ENCODE data around the gene OR10H1. TPM values are rescaled to one million over a fixed set of nuclear protein-coding genes. Genes with fewer than 3 reads are reported as not detected.

OR10H1 gene, protein sequence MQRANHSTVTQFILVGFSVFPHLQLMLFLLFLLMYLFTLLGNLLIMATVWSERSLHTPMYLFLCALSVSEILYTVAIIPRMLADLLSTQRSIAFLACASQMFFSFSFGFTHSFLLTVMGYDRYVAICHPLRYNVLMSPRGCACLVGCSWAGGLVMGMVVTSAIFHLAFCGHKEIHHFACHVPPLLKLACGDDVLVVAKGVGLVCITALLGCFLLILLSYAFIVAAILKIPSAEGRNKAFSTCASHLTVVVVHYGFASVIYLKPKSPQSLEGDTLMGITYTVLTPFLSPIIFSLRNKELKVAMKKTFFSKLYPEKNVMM
- not detected for total RNA-seq (2013)
- polyA plus RNA-seq: not detected
- not detected in 2 replicates for polyA minus RNA-seq
- 0 to 0.58 (median 0.03) reads per million in 11 experiments for total RNA-seq

DNA sequence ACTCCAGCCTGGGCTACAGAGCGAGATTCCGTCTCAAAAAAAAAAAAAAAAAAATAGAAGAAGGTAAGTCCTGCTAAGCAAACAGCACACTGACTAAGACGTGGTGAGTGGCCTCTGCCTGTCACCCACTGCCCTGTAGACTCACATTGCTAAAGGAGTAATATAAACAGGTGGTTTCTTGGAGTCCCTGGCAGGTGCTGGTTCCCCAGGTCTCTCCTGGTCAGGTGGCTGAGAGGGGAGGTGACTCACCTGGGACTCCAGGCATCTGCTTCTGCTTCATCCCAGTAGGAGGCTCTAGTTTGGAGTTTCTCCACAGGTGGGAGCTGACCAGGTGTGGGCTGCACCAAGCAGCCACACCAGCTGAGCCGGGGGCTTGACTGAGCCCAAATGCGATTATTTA is at the start of gene OR10H1:
TSS of gene OR10H1 (minus strand) at position 359 of the 400 bp plus-strand sequence. CDS start 7,627 bp downstream, outside the sequence.
- peaks cover 2% of the 10 kb centered on the region for H3K4me1 Mint-ChIP-seq
- DNase-seq: no peak
- Histone ChIP-seq H3K79me2 (ENCODE audit: insufficient read depth, low read length) (no peaks in the 10 kb centered on the region), H3K9ac (ENCODE audit: insufficient read depth, low read length, poor library complexity, severe bottlenecking) (no peak within 1 kb of the TSS), H3K36me3 (replicated peaks in 1 of 2; ENCODE audit: control insufficient read depth in 1 of 2, insufficient read depth in 2 of 2, low read length in 2 of 2) (no peaks in the 10 kb centered on the region), H3K4me3 (replicated peaks in 1 of 3; ENCODE audit: low read depth in 2 of 3, low read length in 3 of 3) (no peak within 1 kb of the TSS), H3K4me1 (ENCODE audit: control insufficient read depth in 1 of 2, insufficient read depth in 2 of 2, low read length in 2 of 2) (no peaks in the 10 kb centered on the region), H2AFZ (ENCODE audit: insufficient read depth, low read depth, low read length, poor library complexity, severe bottlenecking) (no peak within 1 kb of the TSS), H3K4me2 (replicated peaks; ENCODE audit: extremely low read depth, low read length, poor library complexity, severe bottlenecking) (no peak within 1 kb of the TSS), H4K20me1 (ENCODE audit: insufficient read depth, low read length) (no peaks in the 10 kb centered on the region), H3K9me3 (replicated peaks in 1 of 2; ENCODE audit: control insufficient read depth in 1 of 2, insufficient read depth in 1 of 2, low read length in 2 of 2) (no peaks in the 10 kb centered on the region), H3K27me3 (ENCODE audit: control insufficient read depth in 2 of 2, insufficient read depth in 2 of 2, low read length in 2 of 2) (no peaks in the 10 kb centered on the region), H3K27ac (ENCODE audit: low read depth in 1 of 2, low read length in 2 of 2) (no peak within 1 kb of the TSS)
- H3K36me3 Mint-ChIP-seq: no peaks in the 10 kb centered on the region
- peaks cover 0 to 4% (median 2%) of the 10 kb centered on the region in 7 donors for H3K9me3 Mint-ChIP-seq
- H3K27ac Mint-ChIP-seq: peak within 1 kb of the TSS in 1 of 7 donors; percentile 54
- H3K4me3 Mint-ChIP-seq: no peak within 1 kb of the TSS
- TF ChIP-seq, protein P1, sequence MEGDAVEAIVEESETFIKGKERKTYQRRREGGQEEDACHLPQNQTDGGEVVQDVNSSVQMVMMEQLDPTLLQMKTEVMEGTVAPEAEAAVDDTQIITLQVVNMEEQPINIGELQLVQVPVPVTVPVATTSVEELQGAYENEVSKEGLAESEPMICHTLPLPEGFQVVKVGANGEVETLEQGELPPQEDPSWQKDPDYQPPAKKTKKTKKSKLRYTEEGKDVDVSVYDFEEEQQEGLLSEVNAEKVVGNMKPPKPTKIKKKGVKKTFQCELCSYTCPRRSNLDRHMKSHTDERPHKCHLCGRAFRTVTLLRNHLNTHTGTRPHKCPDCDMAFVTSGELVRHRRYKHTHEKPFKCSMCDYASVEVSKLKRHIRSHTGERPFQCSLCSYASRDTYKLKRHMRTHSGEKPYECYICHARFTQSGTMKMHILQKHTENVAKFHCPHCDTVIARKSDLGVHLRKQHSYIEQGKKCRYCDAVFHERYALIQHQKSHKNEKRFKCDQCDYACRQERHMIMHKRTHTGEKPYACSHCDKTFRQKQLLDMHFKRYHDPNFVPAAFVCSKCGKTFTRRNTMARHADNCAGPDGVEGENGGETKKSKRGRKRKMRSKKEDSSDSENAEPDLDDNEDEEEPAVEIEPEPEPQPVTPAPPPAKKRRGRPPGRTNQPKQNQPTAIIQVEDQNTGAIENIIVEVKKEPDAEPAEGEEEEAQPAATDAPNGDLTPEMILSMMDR (IDR thresholded peaks at IDR 0.05): no peak
- intact Hi-C loops (cut with micrococcal nuclease): no loop called here
- H3K27me3 Mint-ChIP-seq (ENCODE audit: low read depth in 3 of 3): peaks cover 4 to 21% (median 7%) of the 10 kb centered on the region in 3 donors
- 88% methylated on average over 4 of the region's 5 CpGs for WGBS (ENCODE audit: insufficient coverage)

DNA sequence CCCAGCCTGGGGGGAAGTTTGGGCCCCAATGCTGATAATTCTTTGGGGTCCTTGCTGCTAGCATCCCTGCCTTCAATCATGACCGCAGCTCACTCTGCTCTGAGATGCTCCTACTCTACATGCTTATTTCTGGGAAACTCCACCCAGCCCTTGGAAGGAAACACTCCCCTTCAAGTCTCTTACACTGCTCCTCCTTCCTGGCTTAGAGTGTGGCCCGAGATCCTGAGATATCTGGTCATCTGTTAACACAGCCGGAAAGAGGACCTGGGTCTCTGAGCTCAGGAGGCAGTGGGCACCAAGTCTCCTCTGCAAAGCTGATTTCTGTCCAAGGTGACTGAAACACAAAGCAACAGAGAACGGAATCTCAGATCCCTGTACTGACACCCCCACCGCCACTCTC is 49.4 kb upstream of the OR10H1 start:
- Histone ChIP-seq H4K20me1 (ENCODE audit: insufficient read depth, low read length) (no peaks in the 10 kb centered on the region), H3K36me3 (replicated peaks in 1 of 2; ENCODE audit: control insufficient read depth in 1 of 2, insufficient read depth in 2 of 2, low read length in 2 of 2) (no peaks in the 10 kb centered on the region), H3K27ac (ENCODE audit: low read depth in 1 of 2, low read length in 2 of 2) (no peak overlapping the region), H3K27me3 (ENCODE audit: control insufficient read depth in 2 of 2, insufficient read depth in 2 of 2, low read length in 2 of 2) (no peaks in the 10 kb centered on the region), H3K4me2 (replicated peaks; ENCODE audit: extremely low read depth, low read length, poor library complexity, severe bottlenecking) (no peak overlapping the region), H3K79me2 (ENCODE audit: insufficient read depth, low read length) (no peaks in the 10 kb centered on the region), H3K9me3 (replicated peaks in 1 of 2; ENCODE audit: control insufficient read depth in 1 of 2, insufficient read depth in 1 of 2, low read length in 2 of 2) (no peaks in the 10 kb centered on the region), H3K4me1 (ENCODE audit: control insufficient read depth in 1 of 2, insufficient read depth in 2 of 2, low read length in 2 of 2) (peaks cover 9 to 13% of the 10 kb centered on the region in 2 donors), H3K4me3 (replicated peaks in 1 of 3; ENCODE audit: low read depth in 2 of 3, low read length in 3 of 3) (no peak overlapping the region), H3K9ac (ENCODE audit: insufficient read depth, low read length, poor library complexity, severe bottlenecking) (no peak overlapping the region), H2AFZ (ENCODE audit: insufficient read depth, low read depth, low read length, poor library complexity, severe bottlenecking) (no peak overlapping the region)
- DNase-seq: no peak
- Mint-ChIP-seq H3K4me1 (peaks cover 41% of the 10 kb centered on the region), H3K4me3 (no peak overlapping the region), H3K9me3 (no peaks in the 10 kb centered on the region), H3K36me3 (no peaks in the 10 kb centered on the region), H3K27me3 (ENCODE audit: low read depth in 3 of 3) (peaks cover 0 to 8% (median 2%) of the 10 kb centered on the region in 3 donors), H3K27ac (peak overlapping the region in 1 of 7 donors; percentile 61)
- TF ChIP-seq, protein P1 (IDR thresholded peaks at IDR 0.05): no peak
- 71% methylated on average over 5 of the region's 5 CpGs for WGBS (ENCODE audit: insufficient coverage)
- intact Hi-C loops (cut with micrococcal nuclease): loop anchor here in 1 of 2 donors (5.0 kb wide), 1 partner anchor 233 kb away; no protein-coding TSS in a partner anchor
